K562 (cell line): ENCODE results near the gene IMPA2. TPM values are rescaled to one million over a fixed set of nuclear protein-coding genes. Genes with fewer than 3 reads are reported as not detected.

Source experiments
- ATAC-seq: fragments of 200-7000 bp; cut with Tn5 transposase; 3 replicates; pipeline ENCODE4 v1.9.1; 2020; ENCODE audit warnings: moderate library complexity
- BruUV-seq: library from RNA; stranded (reverse); fragments of 400-500 nt; replicated peaks from 2 replicates; lab custom pipeline; 2021; lab: Mats Ljungman, UMichigan
- CTCF ChIA-PET: fragments of 300-600 bp; formaldehyde crosslinking; extraction: SDS; loops from one replicate; lab custom pipeline; 2021; ENCODE audit warnings: low intra/inter-chr PET ratio; lab: Yijun Ruan, JAX
- POLR2A ChIA-PET: fragments of 300-600, 350-650 bp; sonication (Branson Sonifier 250); formaldehyde crosslinking; extraction: SDS; loops from one replicate; lab custom pipeline; 2021; ENCODE audit warnings: antibody characterized with exemption, inconsistent platforms; lab: Yijun Ruan, JAX
- DNase-seq, 4 experiments: peaks; one replicate each; pipeline versions ENCODE4 v3.0.0 to v3.0.0-alpha.2; 2011 to 2018; ENCODE audit warnings: low spot score in 3 of 4, mixed read lengths in 3 of 4; ENCODE audit errors: extremely low read depth in 1 of 4
- FAIRE-seq: peaks from 2 replicates; lab custom pipeline; 2011; peaks lifted over from hg19 to GRCh38; lab: Jason Lieb, UNC
- H2AFZ ChIP-seq: 2 replicates; pipeline ENCODE4 v1.6.0; 2011; ENCODE audit warnings: low read depth, low read length, control low read depth, inconsistent platforms
- H3K27ac ChIP-seq: fragments of 200-600 bp; 3 replicates; pipeline ENCODE4 v1.8.0; 2011; ENCODE audit warnings: low read depth, mild to moderate bottlenecking, control low read depth, inconsistent platforms, low read length, moderate library complexity, mixed read lengths; ENCODE audit errors: extremely low read depth
- H3K27me3 ChIP-seq, 2 experiments: fragments of 300-600 bp in 1 of 2; 2 replicates in 1 of 2; 3 replicates in 1 of 2; pipeline versions ENCODE4 v1.6.0 to v1.8.0; 2011; ENCODE audit warnings: inconsistent platforms in 2 of 2, low read length in 2 of 2, mild to moderate bottlenecking in 1 of 2, mixed read lengths in 1 of 2, moderate library complexity in 1 of 2; ENCODE audit not compliant: control insufficient read depth in 2 of 2, insufficient read depth in 2 of 2
- H3K36me3 ChIP-seq: fragments of 300-600 bp; 3 replicates; pipeline ENCODE4 v1.8.0; 2011; ENCODE audit warnings: mild to moderate bottlenecking, low read length, inconsistent platforms; ENCODE audit not compliant: control insufficient read depth, insufficient read depth
- H3K4me1 ChIP-seq, 2 experiments: fragments of 200-600 bp in 1 of 2; replicated peaks in 1 of 2; 2 replicates in 1 of 2; 3 replicates in 1 of 2; pipeline versions ENCODE4 v1.5.1 to v1.8.0; 2011; ENCODE audit warnings: inconsistent platforms in 2 of 2, low read length in 2 of 2, mild to moderate bottlenecking in 1 of 2, mixed read lengths in 1 of 2, moderate library complexity in 1 of 2; ENCODE audit not compliant: control insufficient read depth in 2 of 2, insufficient read depth in 2 of 2
- H3K4me2 ChIP-seq: 2 replicates; pipeline ENCODE4 v1.6.1; 2011; ENCODE audit warnings: low read length, control low read depth, inconsistent platforms, mixed read lengths; ENCODE audit not compliant: insufficient read depth
- H3K4me3 ChIP-seq: fragments of 200-600 bp; sonication (generic), shearing (Covaris generic); 2 replicates; pipeline ENCODE4 v1.5.1; 2016; ENCODE audit warnings: control low read depth, inconsistent platforms
- H3K79me2 ChIP-seq: fragments of 200-600 bp; 3 replicates; pipeline ENCODE4 v1.8.0; 2011; ENCODE audit warnings: low read length, inconsistent platforms; ENCODE audit not compliant: control insufficient read depth, insufficient read depth
- H3K9ac ChIP-seq, 2 experiments: 2 replicates each; pipeline versions ENCODE4 v1.6.0 to v1.6.1; 2011; ENCODE audit warnings: low read depth in 2 of 2, low read length in 2 of 2, control low read depth in 1 of 2, inconsistent platforms in 1 of 2, mild to moderate bottlenecking in 1 of 2, mixed read lengths in 1 of 2; ENCODE audit not compliant: insufficient read depth in 1 of 2
- H3K9me1 ChIP-seq: one replicate; pipeline ENCODE4 v1.6.0; 2011; ENCODE audit warnings: inconsistent platforms, mild to moderate bottlenecking, low read length, moderate library complexity; ENCODE audit not compliant: control insufficient read depth, insufficient read depth
- H3K9me3 ChIP-seq: replicated peaks from 2 replicates; pipeline ENCODE4 v1.5.1; 2011; ENCODE audit warnings: low read depth, low read length, inconsistent platforms; ENCODE audit not compliant: control insufficient read depth, insufficient read depth
- H4K20me1 ChIP-seq: replicated peaks from 2 replicates; pipeline ENCODE4 v1.6.1; 2011; ENCODE audit warnings: low read length, inconsistent platforms, mixed read lengths; ENCODE audit not compliant: control insufficient read depth, insufficient read depth
- GABPB1 ChIP-seq: sonication (generic); formaldehyde crosslinking; IDR thresholded peaks from 2 replicates; pipeline ENCODE4 v1.8.0; 2022; ENCODE audit warnings: mild to moderate bottlenecking, missing genetic modification reagents
- KLF16 ChIP-seq: IDR thresholded peaks from 2 replicates; pipeline ENCODE4 v1.6.1; 2016; ENCODE audit warnings: antibody characterized with exemption
- MECOM ChIP-seq: fragments of 250-450 bp; sonication (Bioruptor Pico); IDR thresholded peaks from 2 replicates; pipeline ENCODE4 v1.8.0; 2022; ENCODE audit warnings: inconsistent platforms
- POU5F1 ChIP-seq: fragments of 150-350 bp; IDR thresholded peaks from 2 replicates; pipeline ENCODE4 v1.6.1; 2014; ENCODE audit warnings: borderline replicate concordance, low read length, low read depth, mild to moderate bottlenecking; ENCODE audit not compliant: partially characterized antibody
- SMAD2 ChIP-seq: fragments of 150-350 bp; IDR thresholded peaks from 2 replicates; pipeline ENCODE4 v1.6.1; 2014; ENCODE audit warnings: low read depth, mild to moderate bottlenecking, low read length
- SREBF2 ChIP-seq: sonication (generic); formaldehyde crosslinking; IDR thresholded peaks from 2 replicates; pipeline ENCODE4 v1.4.0; 2020; ENCODE audit warnings: mild to moderate bottlenecking, missing genetic modification reagents
- XRCC3 ChIP-seq: fragments of 450-650 bp; IDR thresholded peaks from 2 replicates; pipeline ENCODE4 v1.6.1; 2017; ENCODE audit warnings: mild to moderate bottlenecking, moderate library complexity
- ZNF583 ChIP-seq: fragments of 250-450 bp; sonication (Bioruptor Pico); IDR thresholded peaks from 2 replicates; pipeline ENCODE4 v1.4.0; 2020
- WGBS: fragments of 100-300 bp; shearing (Covaris generic); methylation state at CpG from one replicate; pipeline ENCODE4 v1.1.6; 2016; ENCODE audit warnings: low coverage, mixed read lengths; ENCODE audit not compliant: insufficient coverage; ENCODE audit errors: missing lambda C conversion rate; 5-methylcytosine and 5-hydroxymethylcytosine counted together
- in situ Hi-C: fragments of 300-500 bp; cut with MboI; formaldehyde crosslinking; loops from 4 replicates; pipeline ENCODE4 v1.15.0; 2018; ENCODE audit warnings: inconsistent platforms, mixed read lengths
- intact Hi-C: fragments of 100-400 bp; cut with micrococcal nuclease; formaldehyde crosslinking; loops from 2 replicates; pipeline ENCODE4 v1.14.2; 2022
- polyA plus RNA-seq, 8 experiments: library from polyadenylated mRNA; depleted of rRNA in 4 of 8; stranded (reverse) in 5 of 8; unstranded in 3 of 8; fragments of >200 nt; fragmentation: Nextera tagmentation in 2 of 8; fragmentation: Illumina TruSeq in 1 of 8; extraction: Ambion mirVana in 2 of 8; extraction: Trizol in 1 of 8; gene quantifications; 2 replicates each; pipeline versions ENCODE4 v1.2.1 to v1.2.3, GENCODE V29; 2011 to 2014; ENCODE audit warnings: inconsistent platforms in 1 of 8, missing spikeins in 1 of 8
- total RNA-seq, 7 experiments: library from RNA; depleted of rRNA in 6 of 7; stranded (reverse); fragments of >200 nt in 6 of 7; fragmentation: Illumina TruSeq in 2 of 7; extraction: Trizol in 2 of 7; gene quantifications; 2 replicates each; pipeline versions ENCODE4 v1.2.1 to v1.2.3, GENCODE V29; 2011 to 2021; ENCODE audit warnings: low replicate concordance in 1 of 7
- TF ChIP-seq, protein P1 (sequence below): IDR thresholded peaks from 2 replicates; pipeline ENCODE4 v1.6.1; 2011; ENCODE audit not compliant: insufficient read length; ENCODE audit errors: extremely low read depth
- TF ChIP-seq, protein P2 (sequence below): fragments of 250-450 bp; sonication (Bioruptor Pico); IDR thresholded peaks from 2 replicates; pipeline ENCODE4 v1.4.0; 2020; ENCODE audit warnings: mild to moderate bottlenecking, moderate library complexity, borderline replicate concordance
- TF ChIP-seq, protein P3 (sequence below): sonication (generic); formaldehyde crosslinking; IDR thresholded peaks from 2 replicates; pipeline ENCODE4 v1.8.1; 2022; ENCODE audit warnings: missing genetic modification reagents

The IMPA2 gene
- total and polyA plus RNA-seq, 9 of the 15 experiments (the other 6 are each of a cell fraction or from before 2014, with no cell fraction given): 0.62 to 11.3 (median 5.7) TPM

DNA sequence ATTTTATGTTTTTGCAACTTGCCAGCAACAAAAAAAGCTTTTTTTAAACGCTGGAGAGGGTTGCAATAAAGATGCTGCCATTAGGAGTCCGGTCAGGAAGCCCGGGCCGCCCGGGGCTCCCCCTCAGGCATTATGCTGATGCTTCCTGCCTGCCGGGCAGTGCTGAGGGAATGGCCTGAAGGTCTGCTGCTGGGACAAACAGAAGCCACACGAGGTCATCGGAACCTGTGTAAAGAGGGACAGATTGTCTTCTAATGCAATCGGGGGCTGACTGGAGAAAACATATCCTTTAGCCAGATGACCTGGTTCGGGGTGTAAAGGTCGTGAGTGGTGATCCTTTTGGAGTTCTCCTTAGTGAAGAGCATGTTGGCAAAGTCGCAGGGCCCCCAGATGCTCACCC lies 2.3 kb downstream of the IMPA2 start:
- intact Hi-C loops: no loop called here
- ATAC-seq: no peak
- DNase-seq: no peak
- Histone ChIP-seq H3K79me2 (no peaks in the 10 kb centered on the region), H2AFZ (no peak overlapping the region), H3K27ac (no peak overlapping the region), H3K36me3 (no peaks in the 10 kb centered on the region), H3K4me2 (no peak overlapping the region), H3K4me3 (no peak overlapping the region), H3K9me1 (no peaks in the 10 kb centered on the region), H3K9ac (no peak overlapping the region; a peak in 1 of 4 replicates), H3K4me1 (peaks cover 13 to 27% of the 10 kb centered on the region in 2 experiments), H3K27me3 (no peaks in the 10 kb centered on the region), H3K9me3 (no peaks in the 10 kb centered on the region), H4K20me1 (0 out of 2 replicates have a peak, but pooled peaks cover 3% of the 10 kb centered on the region)
- no peak for FAIRE-seq
- POLR2A ChIA-PET: no interaction called here
- 71% methylated on average over 12 of the region's 12 CpGs for WGBS
- no TSS peak for BruUV-seq
- CTCF ChIA-PET: no interaction called here
- in situ Hi-C loops: no loop called here
- TF ChIP-seq SMAD2 (no peak), GABPB1 (CRISPR knock-in tag) (no peak), XRCC3 (no peak), ZNF583 (CRISPR knock-in tag) (no peak), KLF16 (no peak), SREBF2 (CRISPR knock-in tag) (no peak), POU5F1 (no peak), MECOM (no peak)
- TF ChIP-seq, protein P1, sequence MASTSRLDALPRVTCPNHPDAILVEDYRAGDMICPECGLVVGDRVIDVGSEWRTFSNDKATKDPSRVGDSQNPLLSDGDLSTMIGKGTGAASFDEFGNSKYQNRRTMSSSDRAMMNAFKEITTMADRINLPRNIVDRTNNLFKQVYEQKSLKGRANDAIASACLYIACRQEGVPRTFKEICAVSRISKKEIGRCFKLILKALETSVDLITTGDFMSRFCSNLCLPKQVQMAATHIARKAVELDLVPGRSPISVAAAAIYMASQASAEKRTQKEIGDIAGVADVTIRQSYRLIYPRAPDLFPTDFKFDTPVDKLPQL: no peak
- TF ChIP-seq, protein P2, sequence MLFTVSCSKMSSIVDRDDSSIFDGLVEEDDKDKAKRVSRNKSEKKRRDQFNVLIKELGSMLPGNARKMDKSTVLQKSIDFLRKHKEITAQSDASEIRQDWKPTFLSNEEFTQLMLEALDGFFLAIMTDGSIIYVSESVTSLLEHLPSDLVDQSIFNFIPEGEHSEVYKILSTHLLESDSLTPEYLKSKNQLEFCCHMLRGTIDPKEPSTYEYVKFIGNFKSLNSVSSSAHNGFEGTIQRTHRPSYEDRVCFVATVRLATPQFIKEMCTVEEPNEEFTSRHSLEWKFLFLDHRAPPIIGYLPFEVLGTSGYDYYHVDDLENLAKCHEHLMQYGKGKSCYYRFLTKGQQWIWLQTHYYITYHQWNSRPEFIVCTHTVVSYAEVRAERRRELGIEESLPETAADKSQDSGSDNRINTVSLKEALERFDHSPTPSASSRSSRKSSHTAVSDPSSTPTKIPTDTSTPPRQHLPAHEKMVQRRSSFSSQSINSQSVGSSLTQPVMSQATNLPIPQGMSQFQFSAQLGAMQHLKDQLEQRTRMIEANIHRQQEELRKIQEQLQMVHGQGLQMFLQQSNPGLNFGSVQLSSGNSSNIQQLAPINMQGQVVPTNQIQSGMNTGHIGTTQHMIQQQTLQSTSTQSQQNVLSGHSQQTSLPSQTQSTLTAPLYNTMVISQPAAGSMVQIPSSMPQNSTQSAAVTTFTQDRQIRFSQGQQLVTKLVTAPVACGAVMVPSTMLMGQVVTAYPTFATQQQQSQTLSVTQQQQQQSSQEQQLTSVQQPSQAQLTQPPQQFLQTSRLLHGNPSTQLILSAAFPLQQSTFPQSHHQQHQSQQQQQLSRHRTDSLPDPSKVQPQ (CRISPR knock-in tag): no peak
- TF ChIP-seq, protein P3, sequence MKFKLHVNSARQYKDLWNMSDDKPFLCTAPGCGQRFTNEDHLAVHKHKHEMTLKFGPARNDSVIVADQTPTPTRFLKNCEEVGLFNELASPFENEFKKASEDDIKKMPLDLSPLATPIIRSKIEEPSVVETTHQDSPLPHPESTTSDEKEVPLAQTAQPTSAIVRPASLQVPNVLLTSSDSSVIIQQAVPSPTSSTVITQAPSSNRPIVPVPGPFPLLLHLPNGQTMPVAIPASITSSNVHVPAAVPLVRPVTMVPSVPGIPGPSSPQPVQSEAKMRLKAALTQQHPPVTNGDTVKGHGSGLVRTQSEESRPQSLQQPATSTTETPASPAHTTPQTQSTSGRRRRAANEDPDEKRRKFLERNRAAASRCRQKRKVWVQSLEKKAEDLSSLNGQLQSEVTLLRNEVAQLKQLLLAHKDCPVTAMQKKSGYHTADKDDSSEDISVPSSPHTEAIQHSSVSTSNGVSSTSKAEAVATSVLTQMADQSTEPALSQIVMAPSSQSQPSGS: no peak
